GM12801 (cell line): Measurements from ENCODE around the gene NPHP1.

Experiments
- TF ChIP-seq, protein P1 (sequence below): IDR thresholded peaks from one replicate; pipeline ENCODE4 v1.5.1; 2011; ENCODE audit warnings: control low read depth; ENCODE audit not compliant: insufficient read length; ENCODE audit errors: extremely low read depth

NPHP1 gene

DNA sequence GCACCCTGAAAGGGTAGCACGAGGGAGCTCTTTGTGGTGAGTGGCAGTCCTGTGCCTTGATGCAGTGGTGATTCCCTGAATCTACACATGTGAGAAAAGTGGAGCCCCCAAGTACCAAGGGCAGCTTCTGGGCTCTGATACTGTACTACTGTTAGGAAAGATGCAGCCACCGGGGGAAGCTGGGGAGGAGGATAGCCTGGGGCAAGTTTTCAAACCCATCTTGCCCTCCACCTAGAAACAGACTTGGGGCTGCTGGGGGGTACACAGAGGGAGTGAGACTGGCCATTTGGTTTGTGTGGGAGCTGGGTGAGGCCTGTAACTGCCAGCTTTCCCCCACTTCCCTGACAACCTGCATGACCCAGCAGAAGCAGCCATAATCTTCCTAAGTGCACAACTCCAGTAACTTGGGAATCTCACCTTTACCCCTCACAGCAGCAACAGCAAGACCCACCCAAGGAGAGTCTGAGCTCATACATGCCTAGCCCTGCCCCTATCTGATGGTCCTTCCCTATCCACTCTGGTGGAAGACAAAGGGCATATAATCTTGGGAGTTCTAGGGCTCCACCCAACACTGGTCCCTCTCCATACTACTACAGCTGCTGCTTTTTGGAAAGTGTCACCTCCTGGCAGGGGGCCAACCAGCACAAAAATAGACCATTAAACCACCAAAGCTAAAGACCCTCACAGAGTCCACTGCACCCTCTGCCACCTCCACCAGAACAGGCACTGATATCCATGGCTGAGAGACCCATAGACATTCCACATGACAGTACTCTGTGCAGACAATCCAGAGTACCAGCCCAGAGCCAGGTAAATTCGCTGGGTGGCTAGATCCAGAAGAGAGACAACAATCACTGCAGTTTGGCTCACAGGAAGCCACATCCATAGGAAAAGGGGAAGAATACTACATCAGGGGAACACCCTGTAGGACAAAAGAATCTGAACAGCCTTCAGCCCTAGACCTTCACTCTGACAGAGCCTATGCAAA, 97.4 kb downstream of the NPHP1 start:
- TF ChIP-seq, protein P1, sequence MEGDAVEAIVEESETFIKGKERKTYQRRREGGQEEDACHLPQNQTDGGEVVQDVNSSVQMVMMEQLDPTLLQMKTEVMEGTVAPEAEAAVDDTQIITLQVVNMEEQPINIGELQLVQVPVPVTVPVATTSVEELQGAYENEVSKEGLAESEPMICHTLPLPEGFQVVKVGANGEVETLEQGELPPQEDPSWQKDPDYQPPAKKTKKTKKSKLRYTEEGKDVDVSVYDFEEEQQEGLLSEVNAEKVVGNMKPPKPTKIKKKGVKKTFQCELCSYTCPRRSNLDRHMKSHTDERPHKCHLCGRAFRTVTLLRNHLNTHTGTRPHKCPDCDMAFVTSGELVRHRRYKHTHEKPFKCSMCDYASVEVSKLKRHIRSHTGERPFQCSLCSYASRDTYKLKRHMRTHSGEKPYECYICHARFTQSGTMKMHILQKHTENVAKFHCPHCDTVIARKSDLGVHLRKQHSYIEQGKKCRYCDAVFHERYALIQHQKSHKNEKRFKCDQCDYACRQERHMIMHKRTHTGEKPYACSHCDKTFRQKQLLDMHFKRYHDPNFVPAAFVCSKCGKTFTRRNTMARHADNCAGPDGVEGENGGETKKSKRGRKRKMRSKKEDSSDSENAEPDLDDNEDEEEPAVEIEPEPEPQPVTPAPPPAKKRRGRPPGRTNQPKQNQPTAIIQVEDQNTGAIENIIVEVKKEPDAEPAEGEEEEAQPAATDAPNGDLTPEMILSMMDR = no peak

DNA sequence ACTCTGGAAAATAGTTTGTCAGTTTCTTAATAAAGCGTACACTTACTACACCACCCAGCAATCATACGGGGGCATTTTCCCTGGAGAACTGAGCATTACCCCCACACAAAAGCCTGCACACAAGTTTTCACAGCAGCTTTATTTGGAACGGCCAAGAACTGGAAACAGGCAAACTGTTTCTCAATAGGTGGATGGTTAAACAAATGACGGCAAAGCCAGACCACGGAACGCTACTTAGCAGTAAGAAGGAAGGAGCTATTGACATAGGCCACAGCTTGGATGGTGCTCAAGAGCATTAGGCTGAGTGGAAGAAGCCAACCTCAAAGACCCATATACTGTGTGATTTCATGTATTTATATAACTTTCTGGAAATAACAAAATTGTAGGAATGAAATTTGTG, 98.2 kb downstream of the NPHP1 start:
- TF ChIP-seq, protein P1 = no peak

DNA sequence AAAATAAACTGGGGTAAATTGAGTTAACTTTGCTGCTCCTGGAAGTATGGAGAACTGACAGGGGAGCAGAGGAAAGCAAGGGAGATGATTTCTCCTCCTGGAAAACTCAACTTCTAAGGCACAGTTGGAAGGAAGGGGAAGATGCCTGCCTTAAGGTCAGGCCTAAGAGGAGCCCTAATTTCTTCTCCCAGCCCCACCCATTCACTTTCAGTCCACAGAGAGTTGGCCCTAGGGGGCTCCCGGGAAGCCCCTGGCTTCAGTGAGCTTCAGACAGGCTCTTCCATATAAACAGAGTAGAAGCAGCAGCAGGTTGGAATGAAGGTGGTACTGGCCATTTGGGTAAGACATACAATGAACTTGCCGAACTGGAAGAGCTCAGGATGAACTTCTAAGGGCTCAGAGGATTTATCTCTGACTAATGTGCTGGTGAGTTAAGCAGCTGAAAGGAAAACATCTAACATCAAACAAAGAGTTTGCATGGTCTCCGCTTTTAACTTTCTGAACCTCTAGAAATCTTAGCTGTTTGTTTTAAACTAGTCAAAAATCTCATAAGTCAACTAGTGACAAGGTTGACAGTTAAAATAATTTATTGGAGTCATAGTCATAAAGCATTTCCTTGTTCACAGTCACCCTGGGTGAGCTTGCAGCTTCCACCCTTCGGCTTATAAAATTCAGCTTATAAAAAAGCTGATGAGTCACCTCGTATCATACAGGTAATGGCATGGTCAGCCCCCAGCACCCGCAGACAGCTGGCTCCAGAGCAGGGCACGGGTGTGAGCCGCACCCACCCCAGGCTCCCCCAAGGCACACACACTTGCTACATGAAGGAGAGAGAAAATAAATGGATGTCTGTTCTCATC, 99.0 kb downstream of the NPHP1 start:
- TF ChIP-seq, protein P1 = no peak

DNA sequence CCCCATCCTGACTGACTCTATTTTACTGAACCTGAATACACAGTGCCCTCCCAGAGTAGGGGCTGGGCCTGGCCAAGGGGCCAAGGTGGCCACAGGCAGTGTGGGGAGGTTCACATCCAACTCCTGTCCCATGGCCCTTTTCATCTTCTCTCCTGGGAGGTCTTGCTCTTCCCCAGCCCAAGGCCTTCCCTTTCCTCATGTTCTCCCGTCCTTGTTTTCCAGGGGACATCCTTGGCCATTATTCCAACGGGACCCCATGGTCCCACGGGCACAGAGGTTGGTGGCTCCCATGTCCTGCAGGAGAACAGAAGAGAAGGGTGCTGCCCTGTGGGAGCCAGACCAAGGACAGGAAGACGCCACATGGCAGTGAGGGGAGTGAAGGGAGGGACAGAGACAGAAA, 99.6 kb downstream of the NPHP1 start:
- TF ChIP-seq, protein P1 = no peak

DNA sequence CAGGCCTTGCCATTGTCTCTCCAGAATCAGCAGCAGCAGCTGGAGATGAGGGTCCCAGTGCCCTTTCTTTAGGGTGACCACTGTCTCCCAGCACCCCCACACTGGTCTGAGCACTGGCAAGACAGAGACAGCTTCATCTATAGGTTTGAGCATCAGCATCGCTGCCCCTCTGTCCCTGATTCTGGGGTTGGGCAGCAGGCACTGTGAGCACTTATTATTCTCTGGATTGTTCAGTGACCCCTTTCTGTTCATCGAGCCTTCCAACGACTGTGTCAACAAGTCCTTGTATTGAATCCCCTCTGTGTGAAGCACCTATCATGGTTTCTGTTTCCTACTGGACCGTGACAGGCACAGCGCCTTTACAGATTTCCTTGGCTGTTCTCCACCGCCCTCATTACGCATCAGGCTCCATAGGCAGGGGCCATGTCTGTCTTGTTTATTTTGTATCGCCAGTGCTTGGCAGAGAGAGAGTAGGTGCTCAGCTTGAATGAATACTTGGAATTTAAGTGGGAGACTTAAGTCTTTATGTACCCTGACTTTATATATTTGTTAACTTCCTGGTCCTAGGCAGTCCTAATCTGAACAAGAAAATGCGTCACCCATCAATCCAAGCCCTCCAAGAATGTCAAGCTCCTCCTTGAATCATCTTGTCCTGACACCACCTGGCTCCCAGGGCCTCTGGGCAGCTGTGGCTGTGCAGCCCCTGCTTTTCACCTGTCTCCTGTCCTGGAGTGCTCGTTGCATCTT, 100.6 kb downstream of the NPHP1 start:
- TF ChIP-seq, protein P1 = no peak

- TF ChIP-seq, protein P1 = no peak
Measured at GRCh38 chr2:110103061-110103961, 101.5 kb downstream of the NPHP1 start.
